Skin of body (tissue), 2 donors: ENCODE measurements around the gene CERS3. TPM values are rescaled to one million over a fixed set of nuclear protein-coding genes. Genes with fewer than 3 reads are reported as not detected.
A peak's percentile ranks its signal among the peaks of the same experiment; 100 is the strongest.

ENCODE experiments used
- DNase-seq: peaks from one replicate; lab custom pipeline; 2025; lab: John Stamatoyannopoulos, UW
- total RNA-seq: library from RNA; depleted of rRNA; stranded (reverse); fragments of >200 nt; gene quantifications from one replicate; pipeline ENCODE4 v1.2.3, GENCODE V29; 2014

CERS3 gene
- total RNA-seq: 25.6 TPM

- no peak for DNase-seq
Measured at GRCh38 chr15:100528833-100529428, at the start of gene CERS3. Gene CERS3 (minus strand): TSS chr15:100528950. CDS start chr15:100501849, 27,101 bp downstream.

GRCh38 chr15:100573526-100573925 lies 44.8 kb upstream of the CERS3 start:
- DNase-seq: no peak

- peak; percentile 55 for DNase-seq
Measured at GRCh38 chr15:100572362-100572983, 43.7 kb upstream of the CERS3 start.

GRCh38 chr15:100571592-100572167 lies 42.9 kb upstream of the CERS3 start:
- no peak for DNase-seq

GRCh38 chr15:100570735-100571313 lies 42.1 kb upstream of the CERS3 start:
- no peak for DNase-seq

GRCh38 chr15:100570275-100570674 lies 41.5 kb upstream of the CERS3 start:
- no peak for DNase-seq

- DNase-seq: no peak
Measured at GRCh38 chr15:100569391-100569790, 40.6 kb upstream of the CERS3 start.

- DNase-seq: no peak
Measured at GRCh38 chr15:100566850-100567628, 38.3 kb upstream of the CERS3 start.

- DNase-seq: no peak
Measured at GRCh38 chr15:100565591-100565990, 36.8 kb upstream of the CERS3 start.

- no peak for DNase-seq
Measured at GRCh38 chr15:100560323-100560722, 31.6 kb upstream of the CERS3 start.

- no peak for DNase-seq
Measured at GRCh38 chr15:100559330-100559729, 30.6 kb upstream of the CERS3 start.

- no peak for DNase-seq
Measured at GRCh38 chr15:100558771-100559254, 30.1 kb upstream of the CERS3 start.

GRCh38 chr15:100553468-100553867 lies 24.7 kb upstream of the CERS3 start:
- no peak for DNase-seq

GRCh38 chr15:100547961-100548360 lies 19.2 kb upstream of the CERS3 start:
- DNase-seq: no peak

GRCh38 chr15:100544946-100545345 lies 16.2 kb upstream of the CERS3 start:
- no peak for DNase-seq

- no peak for DNase-seq
Measured at GRCh38 chr15:100544338-100544841, 15.6 kb upstream of the CERS3 start.

GRCh38 chr15:100542290-100542689 lies 13.5 kb upstream of the CERS3 start:
- no peak for DNase-seq

- no peak for DNase-seq
Measured at GRCh38 chr15:100537331-100537730, 8.6 kb upstream of the CERS3 start.

GRCh38 chr15:100536733-100537132 lies 8.0 kb upstream of the CERS3 start:
- DNase-seq: no peak

GRCh38 chr15:100533886-100534285 lies 5.1 kb upstream of the CERS3 start:
- no peak for DNase-seq

GRCh38 chr15:100531823-100532327 lies 3.1 kb upstream of the CERS3 start:
- DNase-seq: no peak
